Prostate gland (tissue), 2 donors: Measurements from ENCODE around the gene SLIT3. TPM values are rescaled to one million over a fixed set of nuclear protein-coding genes. Genes with fewer than 3 reads are reported as not detected.

Experiments
- DNase-seq: peaks from one replicate; pipeline ENCODE4 v3.0.0-alpha.2; 2019; ENCODE audit warnings: low spot score
- H3K27ac ChIP-seq, 2 donors: fragments of 200-600 bp; sonication (generic); 2 replicates each; pipeline ENCODE4 v1.5.1; 2017 to 2019
- H3K27me3 ChIP-seq: fragments of 200-600 bp; sonication (generic); replicated peaks from 2 replicates; pipeline ENCODE4 v1.5.1; 2019; ENCODE audit not compliant: insufficient read depth
- H3K36me3 ChIP-seq, 2 donors: fragments of 200-600 bp; sonication (generic); 1 replicate in 1 of 2; 2 replicates in 1 of 2; pipeline versions ENCODE4 v1.5.1 to v1.8.1; 2017 to 2019
- H3K4me1 ChIP-seq: fragments of 200-600 bp; sonication (generic); replicated peaks from 2 replicates; pipeline ENCODE4 v1.5.1; 2019
- H3K4me3 ChIP-seq, 2 donors: fragments of 200-600 bp; sonication (generic); 2 replicates each; pipeline ENCODE4 v1.5.1; 2017 to 2019
- H3K9me3 ChIP-seq: fragments of 200-600 bp; sonication (generic); 2 replicates; pipeline ENCODE4 v1.5.1; 2017
- CTCF ChIP-seq, 4 experiments: fragments of 200-600 bp in 2 of 4; fragments of 450-650 bp in 2 of 4; sonication (generic) in 2 of 4; IDR thresholded peaks; 1 replicate in 3 of 4; 2 replicates in 1 of 4; pipeline ENCODE4 v1.5.1; 2016 to 2019; ENCODE audit warnings: antibody characterized with exemption in 4 of 4, mild to moderate bottlenecking in 2 of 4, moderate library complexity in 2 of 4
- POLR2A ChIP-seq: fragments of 450-650 bp; IDR thresholded peaks from one replicate; pipeline ENCODE4 v1.6.1; 2016; ENCODE audit warnings: antibody characterized with exemption, mild to moderate bottlenecking
- POLR2AphosphoS5 ChIP-seq: sonication (generic); formaldehyde crosslinking; IDR thresholded peaks from one replicate; pipeline ENCODE4 v1.6.1; 2017; ENCODE audit warnings: antibody characterized with exemption
- WGBS: methylation state at CpG from one replicate; pipeline ENCODE4 v1.1.5; 2018; 5-methylcytosine and 5-hydroxymethylcytosine counted together
- intact Hi-C: fragments of 100-400 bp; cut with DNase I; formaldehyde crosslinking; loops from one replicate; pipeline ENCODE4 v1.14.2; 2022
- total RNA-seq, 2 donors: library from RNA; depleted of rRNA; stranded (reverse); fragments of >200 nt; gene quantifications; one replicate each; pipeline ENCODE4 v1.1.0, GENCODE V29; 2016

Gene SLIT3
- total RNA-seq, 2 donors from 2014 or later: 8.3 TPM

GRCh38 chr5:169003721-169004541, 297.0 kb downstream of the SLIT3 start:
- Histone ChIP-seq H3K27ac (no peak overlapping the region), H3K36me3 (no peaks in the 10 kb centered on the region), H3K4me1 (no peaks in the 10 kb centered on the region), H3K27me3 (no peaks in the 10 kb centered on the region), H3K9me3 (no peaks in the 10 kb centered on the region), H3K4me3 (no peak overlapping the region)
- WGBS: 61% methylated on average over 11 of the region's 11 CpGs
- DNase-seq: no peak
- TF ChIP-seq CTCF (IDR thresholded peaks at IDR 0.05) (peak in 2 of 4 experiments; percentile 19 to 20), POLR2A (no peak)
- intact Hi-C loops: loop anchor here (5.0 kb wide), 1 partner anchor 298 kb away; the partner anchor contains the start of gene SLIT3

- intact Hi-C loops: loop anchor here (5.0 kb wide), 1 partner anchor 299 kb away; the partner anchor contains the start of gene SLIT3
- no peak overlapping the region for H3K4me3 ChIP-seq
- 89% methylated on average over 6 of the region's 6 CpGs for WGBS
- no peaks in the 10 kb centered on the region for H3K36me3 ChIP-seq
- H3K27ac ChIP-seq: no peak overlapping the region
- no peaks in the 10 kb centered on the region for H3K27me3 ChIP-seq
- H3K4me1 ChIP-seq: no peaks in the 10 kb centered on the region
- no peak for TF ChIP-seq POLR2AphosphoS5
- TF ChIP-seq POLR2A: no peak
- no peak for TF ChIP-seq CTCF (IDR thresholded peaks at IDR 0.05)
- H3K9me3 ChIP-seq: no peaks in the 10 kb centered on the region
- DNase-seq: no peak
Observed at GRCh38 chr5:169002953-169003555, 297.9 kb downstream of the SLIT3 start.

- no peaks in the 10 kb centered on the region for H3K4me1 ChIP-seq
- 76% methylated on average over 3 of the region's 3 CpGs for WGBS
- TF ChIP-seq POLR2A: no peak
- TF ChIP-seq POLR2AphosphoS5: no peak
- no peaks in the 10 kb centered on the region for H3K36me3 ChIP-seq
- no peak overlapping the region for H3K27ac ChIP-seq
- H3K9me3 ChIP-seq: no peaks in the 10 kb centered on the region
- intact Hi-C loops: loop anchor here (5.0 kb wide), 1 partner anchor 301 kb away; the partner anchor contains the start of gene SLIT3
- H3K4me3 ChIP-seq: no peak overlapping the region
- no peaks in the 10 kb centered on the region for H3K27me3 ChIP-seq
- no peak for DNase-seq
Observed at GRCh38 chr5:169001394-169001793, 299.5 kb downstream of the SLIT3 start.

GRCh38 chr5:168995024-168995423, 305.9 kb downstream of the SLIT3 start:
- no peaks in the 10 kb centered on the region for H3K27me3 ChIP-seq
- intact Hi-C loops: no loop called here
- no peaks in the 10 kb centered on the region for H3K36me3 ChIP-seq
- TF ChIP-seq POLR2AphosphoS5 (no peak), POLR2A (no peak), CTCF (IDR thresholded peaks at IDR 0.05) (no peak)
- no peak for DNase-seq
- H3K9me3 ChIP-seq: no peaks in the 10 kb centered on the region
- no peak overlapping the region for H3K4me3 ChIP-seq
- no peaks in the 10 kb centered on the region for H3K4me1 ChIP-seq
- 78% methylated on average over 3 of the region's 3 CpGs for WGBS
- H3K27ac ChIP-seq: no peak overlapping the region

- peak; percentile 33 for DNase-seq
- Histone ChIP-seq H3K27me3 (no peaks in the 10 kb centered on the region), H3K36me3 (no peaks in the 10 kb centered on the region), H3K27ac (no peak overlapping the region), H3K9me3 (no peaks in the 10 kb centered on the region), H3K4me1 (no peaks in the 10 kb centered on the region), H3K4me3 (no peak overlapping the region)
- no peak for TF ChIP-seq POLR2A
- TF ChIP-seq CTCF (IDR thresholded peaks at IDR 0.05): peak in 2 of 4 experiments; percentile 5 to 39
- no peak for TF ChIP-seq POLR2AphosphoS5
- intact Hi-C loops: no loop called here
- 65% methylated on average over 11 of the region's 11 CpGs for WGBS
Observed at GRCh38 chr5:168992687-168993086, 308.3 kb downstream of the SLIT3 start.
